Hippocampal formation (tissue), 2 donors: ENCODE results near the gene PTBP3.
"Not testable (repeated sequence)": the region's sequence is repeated elsewhere in the genome, so short reads cannot be mapped to it uniquely, and the experiment has no call there.

ENCODE experiments used
- DNase-seq, 2 donors: peaks; one replicate each; lab custom pipeline; 2025; lab: John Stamatoyannopoulos, UW

Gene PTBP3

DNA sequence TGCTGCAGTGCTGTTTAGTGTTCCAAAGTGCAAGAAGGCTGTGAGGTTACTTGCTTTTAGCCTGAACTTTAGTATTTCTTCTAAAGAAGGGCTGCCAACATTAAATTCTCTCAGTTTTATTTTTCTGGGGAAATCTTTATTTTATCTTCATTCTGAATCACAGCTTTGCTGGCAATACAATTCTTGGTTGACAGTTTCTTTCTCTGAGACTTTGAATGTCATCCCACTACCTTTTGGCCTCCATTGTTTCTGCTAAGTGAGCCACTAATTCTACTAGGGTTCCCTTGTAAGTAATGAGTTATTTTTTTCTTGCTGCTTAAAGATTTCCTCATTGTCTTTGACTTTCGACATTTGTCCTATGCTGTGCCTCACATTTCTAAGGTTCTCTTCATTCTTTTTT, 126.0 kb downstream of the PTBP3 start:
- no peak for DNase-seq

DNA sequence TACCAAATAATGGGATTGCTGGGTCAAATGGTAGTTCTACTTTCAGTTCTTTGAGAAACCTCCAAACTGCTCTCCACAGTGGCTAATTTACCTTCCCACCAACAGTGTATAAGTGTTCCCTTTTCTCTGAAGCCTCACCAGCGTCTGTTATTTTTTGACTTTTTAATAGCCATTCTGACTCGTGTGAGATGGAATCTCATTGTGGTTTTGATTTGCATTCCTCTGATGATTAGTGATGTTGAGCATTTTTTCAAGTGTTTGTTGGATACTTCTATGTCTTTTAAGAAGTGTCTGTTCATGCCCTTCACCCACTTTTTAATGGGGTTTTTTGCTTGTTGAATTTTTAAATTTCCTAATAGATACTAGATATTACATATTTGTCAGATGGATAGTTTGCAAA, 129.9 kb downstream of the PTBP3 start:
- DNase-seq = no peak

DNA sequence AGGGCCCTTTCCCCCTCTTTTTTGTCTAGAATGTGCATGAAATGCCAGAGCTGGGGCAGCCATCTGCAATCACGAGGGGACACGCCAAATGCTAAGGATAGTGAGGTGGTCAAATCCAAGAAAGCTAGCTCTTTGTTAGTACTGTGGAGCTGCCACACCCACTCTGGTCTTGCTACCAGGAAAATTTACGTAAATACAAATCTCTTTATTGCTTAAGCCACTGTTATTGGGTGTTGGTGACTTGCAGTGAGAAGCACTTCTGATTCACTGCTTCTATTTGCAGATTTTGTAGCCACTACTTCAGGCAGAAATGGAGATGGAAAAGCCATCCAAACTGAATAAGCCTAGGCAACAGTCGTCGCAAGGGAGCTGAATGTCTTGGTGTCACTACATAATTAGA, 132.7 kb downstream of the PTBP3 start:
- DNase-seq = no peak

DNA sequence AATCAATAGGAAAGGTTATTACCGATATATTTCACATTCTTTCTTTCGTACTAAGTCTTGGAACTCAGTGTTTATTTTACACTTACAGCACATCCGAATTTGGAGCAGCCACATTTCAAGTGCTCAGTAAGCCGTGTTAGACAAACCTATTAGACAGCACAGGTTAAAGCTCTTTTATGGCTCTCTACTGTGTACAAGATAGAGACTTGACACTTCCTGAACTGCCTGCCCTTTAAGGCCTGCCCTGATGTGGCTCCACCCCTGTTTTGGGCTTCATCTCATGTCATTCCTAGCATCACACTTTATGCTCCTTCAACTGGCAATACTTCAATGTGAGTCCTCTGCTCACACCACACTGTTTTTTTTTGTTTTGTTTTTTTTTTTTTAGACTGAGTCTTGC, 134.8 kb downstream of the PTBP3 start:
- no peak for DNase-seq

DNA sequence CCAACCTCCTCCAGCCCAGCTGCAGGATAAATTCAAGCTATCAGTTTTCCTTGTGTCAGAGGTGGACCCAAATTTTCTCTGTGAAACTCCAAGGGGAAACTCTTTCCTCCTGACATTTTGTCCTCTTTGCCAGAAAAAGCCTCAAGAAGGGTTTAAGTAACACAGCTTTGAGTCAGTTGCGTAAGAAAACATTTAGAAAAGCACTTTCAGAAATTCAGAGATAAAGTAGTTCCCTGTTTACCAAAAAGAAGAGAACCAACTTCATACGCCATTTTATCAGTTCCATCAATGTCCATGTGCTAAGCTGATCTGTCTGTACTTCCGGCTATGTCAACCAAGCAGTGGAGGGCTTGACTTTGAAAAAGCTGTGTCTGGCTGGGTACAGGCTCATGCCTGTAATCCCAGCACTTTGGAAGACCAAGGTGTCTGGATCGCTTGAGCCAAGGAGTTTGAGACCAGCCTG, 138.4 kb downstream of the PTBP3 start:
- no peak for DNase-seq

DNA sequence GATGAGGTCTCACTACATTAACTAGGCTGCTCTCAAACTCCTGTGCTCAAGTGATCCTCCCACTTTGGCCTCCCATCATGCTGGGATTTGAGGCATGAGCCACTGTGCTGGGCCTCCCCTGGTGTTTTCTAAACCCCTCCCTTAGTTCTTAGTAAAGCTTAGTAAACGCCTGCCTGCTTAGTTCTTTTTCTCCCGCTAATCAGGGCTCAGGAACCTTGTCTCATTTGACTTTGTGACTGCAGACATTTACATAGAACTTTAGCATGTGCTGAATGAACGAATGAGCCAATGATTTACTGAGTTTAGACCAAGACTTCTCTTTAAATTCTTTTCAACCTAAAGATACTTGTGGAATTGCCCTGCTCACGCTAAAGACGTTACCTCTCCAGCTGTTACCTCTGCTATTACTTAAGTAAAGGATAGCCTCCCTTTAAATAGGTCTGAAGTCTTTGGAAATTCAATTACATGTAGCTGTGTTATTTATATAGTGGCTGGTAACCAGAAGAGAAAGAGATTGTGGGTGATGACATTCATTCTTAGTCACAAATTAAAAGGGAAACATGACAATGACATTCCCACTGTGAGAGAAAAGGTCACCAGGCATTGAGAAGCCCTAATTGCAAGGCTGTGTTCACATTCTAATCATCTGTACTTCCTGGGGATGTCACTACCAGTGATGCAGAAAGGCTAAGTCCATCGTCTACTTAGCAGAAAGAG, 139.7 kb downstream of the PTBP3 start:
- DNase-seq = no peak

DNA sequence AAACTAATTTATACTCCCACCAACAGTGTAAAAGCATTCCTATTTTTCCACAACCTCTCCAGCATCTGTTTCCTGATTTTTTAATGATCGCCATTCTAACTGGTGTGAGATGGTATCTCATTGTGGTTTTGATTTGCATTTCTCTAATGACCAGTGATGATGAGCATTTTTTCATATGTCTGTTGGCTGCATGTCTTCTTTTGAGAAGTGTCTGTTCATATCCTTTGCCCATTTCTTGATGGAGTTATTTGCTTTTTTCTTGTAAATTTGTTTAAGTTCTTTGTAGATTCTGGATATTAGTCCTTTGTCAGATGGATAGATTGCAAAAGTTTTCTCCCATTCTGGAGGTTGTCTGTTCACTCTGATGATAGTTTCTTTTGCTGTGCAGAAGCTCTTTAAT, 143.1 kb downstream of the PTBP3 start:
- DNase-seq = not testable (repeated sequence)

DNA sequence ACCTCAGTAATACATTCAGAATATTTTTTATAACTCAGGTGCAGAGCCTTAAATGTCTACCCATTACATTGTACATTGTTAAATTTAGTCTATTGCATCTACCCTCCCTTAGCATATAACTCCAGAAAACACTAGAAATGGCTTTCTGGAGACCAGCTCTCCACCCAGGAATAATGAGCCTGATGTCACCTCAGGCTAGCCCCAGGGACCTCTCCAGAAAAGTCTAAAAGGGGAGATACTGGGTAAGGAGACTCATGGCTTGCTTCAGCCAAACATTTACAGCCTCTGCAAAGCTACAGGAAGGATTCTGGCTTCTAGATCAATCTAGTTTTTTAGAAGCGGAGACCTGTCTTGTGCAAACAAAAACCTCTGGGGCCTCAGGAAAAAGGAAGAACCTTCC, 144.5 kb downstream of the PTBP3 start:
- DNase-seq = no peak

DNA sequence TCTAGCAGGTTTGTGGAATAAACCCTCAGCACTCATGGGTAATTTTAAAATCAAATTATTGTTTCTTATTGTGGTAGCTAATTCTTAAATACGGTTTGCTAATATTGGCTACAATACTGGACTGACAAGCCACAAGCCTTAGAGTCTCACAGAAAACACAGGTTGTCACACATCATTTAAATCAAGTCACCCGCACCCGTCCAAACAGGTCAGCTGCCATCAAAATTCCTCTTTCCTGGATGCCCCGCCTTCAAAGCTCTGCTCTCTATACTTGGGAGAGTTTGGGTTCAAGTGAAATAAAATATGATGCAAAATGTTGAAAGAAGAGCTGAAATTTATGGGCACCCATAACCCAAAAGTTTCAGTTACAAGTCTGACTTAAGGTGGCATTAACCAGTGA, 146.0 kb downstream of the PTBP3 start:
- no peak for DNase-seq

DNA sequence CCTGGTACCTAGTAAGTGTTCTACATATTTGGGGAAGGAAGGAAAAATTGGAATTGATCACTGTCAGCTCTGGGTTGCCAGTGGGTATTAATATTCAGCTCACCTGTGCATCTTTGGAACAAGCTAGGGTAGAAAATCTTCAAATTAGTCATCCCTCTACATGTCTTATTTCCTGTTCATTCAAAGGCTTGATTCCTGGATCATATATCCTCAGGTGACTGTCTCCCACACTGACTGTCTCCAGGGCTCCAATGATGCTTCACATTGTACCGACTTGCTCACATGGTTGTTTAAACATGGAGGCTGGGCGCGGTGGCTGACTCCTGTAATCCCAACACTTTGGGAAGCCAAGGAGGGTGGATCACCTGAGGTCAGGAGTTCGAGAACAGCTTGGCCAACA, 146.7 kb downstream of the PTBP3 start:
- DNase-seq = no peak

DNA sequence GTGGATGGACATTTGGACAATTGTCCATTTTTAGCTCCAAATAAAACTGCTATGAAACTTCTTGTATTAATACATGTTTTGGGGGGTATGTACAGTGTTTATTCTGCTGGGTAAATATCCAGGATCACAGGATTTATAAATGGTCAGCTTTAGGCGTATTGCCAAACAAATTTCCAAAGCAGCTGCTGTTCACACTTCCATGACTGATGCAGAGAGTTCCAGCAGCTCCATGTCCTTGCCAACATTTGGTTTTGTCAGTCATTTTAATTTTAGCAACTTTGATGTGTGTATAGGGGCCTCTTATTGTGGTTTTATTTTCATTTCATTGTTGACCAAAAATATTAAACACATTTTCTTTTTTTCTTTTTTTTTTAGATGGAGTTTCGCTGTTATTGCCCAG, 148.5 kb downstream of the PTBP3 start:
- no peak for DNase-seq

DNA sequence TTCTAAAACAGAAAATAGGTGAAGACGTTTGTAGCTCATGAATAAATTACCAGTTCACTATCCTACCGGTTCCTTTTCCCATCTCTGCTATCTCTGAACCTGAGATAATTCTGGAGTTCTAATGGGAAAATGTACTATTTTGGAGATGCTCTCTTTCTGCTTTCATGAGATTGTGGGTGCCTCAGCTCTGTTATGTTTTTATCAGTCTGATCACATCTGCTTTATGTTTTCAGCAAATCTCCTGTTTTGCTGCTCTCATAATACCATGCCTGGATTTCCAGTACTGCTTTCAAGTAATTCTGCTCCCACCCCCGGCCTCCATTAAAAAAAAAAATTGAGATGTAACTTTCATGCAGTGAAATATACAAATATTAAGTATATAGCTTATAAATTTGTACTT, 149.2 kb downstream of the PTBP3 start:
- no peak for DNase-seq

DNA sequence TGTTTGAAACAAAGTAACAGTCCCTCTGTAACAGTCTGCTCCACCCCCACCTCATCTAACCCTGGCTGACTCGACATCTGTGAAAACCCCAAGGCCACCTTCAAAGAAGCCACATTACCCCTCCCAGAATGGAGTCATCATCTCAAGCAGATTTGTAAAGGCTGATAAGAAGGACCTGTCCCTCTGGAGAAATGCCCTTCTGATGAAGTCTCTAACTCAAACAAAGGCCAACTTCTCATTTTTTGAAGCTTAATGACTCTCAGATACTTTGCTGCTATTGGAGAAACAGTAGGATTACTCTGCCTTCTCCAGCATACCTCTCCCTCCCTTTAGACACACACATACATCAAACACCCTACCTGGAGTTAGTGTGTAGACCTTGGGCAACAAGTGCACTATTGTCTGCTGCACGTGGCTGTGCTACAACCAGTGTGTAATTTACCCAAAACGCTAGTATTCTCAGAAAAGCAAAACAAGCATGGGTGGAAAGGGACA, 153.0 kb downstream of the PTBP3 start:
- DNase-seq = no peak

DNA sequence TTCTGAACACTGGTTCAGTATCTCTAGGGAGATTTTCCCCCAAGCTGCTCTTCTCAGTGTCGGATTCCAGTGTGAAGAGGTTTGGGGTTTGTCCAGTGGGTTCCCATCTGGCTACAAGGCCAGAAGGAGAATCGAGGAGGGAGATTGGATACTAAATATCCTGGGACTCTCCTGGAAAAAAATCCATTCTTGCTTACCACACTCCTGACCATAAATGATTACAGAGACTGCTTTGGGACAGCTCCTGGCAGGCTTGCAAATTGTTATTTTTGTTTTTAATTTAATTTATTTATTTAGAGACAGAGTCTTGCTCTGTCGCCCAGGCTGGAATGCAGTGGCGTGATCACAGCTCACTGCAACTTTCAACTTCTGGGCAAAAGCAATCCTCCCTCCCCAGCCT, 153.6 kb downstream of the PTBP3 start:
- no peak for DNase-seq

DNA sequence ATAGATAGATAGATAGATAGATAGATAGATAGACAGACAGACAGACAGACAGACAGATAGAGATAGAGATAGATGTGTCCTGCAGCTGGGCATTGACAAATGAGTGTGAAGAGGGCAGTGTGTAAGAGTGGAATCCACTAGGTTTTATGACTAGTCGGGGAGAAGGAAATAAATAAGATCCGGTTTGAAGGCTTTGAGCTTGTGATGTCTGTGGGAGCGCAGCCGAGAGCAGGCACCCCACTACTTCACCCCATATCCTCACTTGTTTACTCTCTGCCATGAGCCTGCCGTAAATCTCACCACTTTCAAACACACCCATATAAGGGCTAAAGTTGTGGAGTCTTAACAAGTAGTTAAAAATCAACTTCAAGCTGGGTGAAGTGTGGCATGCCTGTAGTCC, 156.9 kb downstream of the PTBP3 start:
- DNase-seq = no peak

DNA sequence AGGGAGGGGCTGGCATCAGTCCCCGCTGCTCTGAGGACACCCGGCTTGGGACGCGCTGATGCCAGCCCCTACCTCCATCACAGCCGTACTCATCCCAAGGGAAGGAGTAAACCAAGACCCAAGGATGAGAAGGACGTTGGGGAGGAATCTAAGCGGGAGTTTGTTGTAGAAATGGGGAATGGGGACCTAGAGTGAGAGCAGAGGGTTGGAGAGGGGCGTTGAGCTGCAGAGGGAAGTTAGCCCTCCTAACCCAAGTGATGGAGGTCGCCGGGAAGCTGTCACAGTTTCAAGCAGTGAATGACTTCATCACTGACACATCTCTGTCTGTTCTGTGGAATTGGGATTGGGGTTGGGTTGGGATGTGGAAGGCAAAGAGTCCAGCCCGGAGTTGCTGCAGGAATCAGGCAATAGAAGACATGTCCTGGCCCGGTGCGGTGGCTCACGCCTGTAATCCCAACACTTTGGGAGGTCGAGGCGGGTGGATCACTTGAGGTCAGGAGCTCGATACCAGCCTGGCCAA, 157.6 kb downstream of the PTBP3 start:
- DNase-seq = no peak

DNA sequence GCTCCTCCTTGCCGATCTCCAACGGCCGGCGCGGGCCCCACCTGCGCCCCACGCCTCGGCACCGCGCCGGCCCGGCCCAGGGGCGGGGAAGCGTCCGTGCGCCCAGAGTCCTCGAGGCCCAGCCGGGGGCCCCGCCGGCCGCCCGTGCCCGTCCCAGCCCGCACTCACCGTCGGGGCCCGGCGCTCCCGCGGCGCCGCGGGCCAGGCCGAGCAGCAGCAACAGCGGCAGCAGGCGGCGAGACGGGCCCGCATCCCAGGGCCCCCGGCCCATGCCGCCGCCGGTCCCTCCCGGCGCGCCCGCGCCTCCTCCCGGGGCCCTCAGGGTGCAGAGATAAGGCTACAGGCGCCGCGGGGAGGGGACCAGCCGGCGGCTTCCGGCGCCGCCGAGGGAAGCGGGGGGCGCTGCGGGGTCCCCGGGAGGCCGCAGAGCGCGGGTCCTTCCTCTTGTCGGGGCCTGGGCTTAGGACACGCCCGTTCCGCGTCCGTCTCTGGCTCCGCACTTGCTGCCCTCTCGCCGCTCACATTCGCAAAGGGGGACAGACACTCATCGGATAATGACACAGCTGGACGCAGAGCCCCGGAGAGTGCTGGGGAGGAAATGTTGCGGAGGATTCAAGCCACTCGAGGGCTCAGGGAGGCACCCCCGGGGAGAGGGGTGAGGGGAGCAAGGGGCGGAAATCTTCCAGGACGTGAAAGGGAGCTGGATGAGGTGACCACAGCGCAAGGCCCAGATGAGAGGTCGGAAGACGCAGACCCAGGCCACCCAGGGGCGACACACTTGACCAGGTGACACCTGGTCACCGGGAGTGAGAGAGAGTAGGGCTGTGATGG, 158.2 kb downstream of the PTBP3 start, which contains the start of gene SUSD1:
SUSD1 (minus strand) TSS at position 333 of the 831 bp plus-strand sequence; CDS start at position 271, 62 bp downstream.
- no peak for DNase-seq

DNA sequence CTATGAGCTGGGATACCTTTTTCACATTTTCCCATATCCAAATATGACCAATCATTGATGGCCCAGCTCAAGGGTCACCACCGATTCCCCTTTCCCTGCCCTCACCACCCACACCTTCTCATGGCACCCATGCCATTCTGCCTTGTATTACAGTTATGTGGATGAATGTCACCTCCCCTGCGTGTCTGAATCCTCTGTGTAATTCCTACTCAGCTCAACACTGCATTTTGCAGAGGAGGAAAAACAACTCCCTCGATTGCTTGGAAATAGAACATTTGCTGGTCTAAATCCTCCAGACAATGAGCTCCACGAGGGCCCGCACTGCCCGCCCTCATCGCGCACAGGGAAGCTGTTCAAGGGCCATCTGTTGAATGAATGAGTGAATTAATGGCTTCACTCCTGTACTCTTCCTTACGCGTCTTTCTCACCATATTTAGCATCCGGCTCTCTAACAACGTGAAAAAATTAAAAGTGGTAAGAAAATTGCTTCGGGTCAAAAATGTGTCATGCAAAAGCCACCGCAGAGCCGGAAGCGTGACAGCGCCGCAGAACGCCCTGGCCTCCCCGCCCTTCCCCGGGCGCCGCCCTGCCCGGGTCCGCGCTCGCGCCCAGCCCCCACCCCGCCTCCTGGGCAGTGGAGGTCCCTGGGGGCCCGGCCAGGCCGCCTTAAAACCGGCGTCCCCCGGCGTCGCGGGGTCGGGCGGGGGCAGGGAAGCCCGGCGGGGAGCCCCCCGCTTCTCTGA, 159.0 kb downstream of the PTBP3 start:
- DNase-seq = no peak

DNA sequence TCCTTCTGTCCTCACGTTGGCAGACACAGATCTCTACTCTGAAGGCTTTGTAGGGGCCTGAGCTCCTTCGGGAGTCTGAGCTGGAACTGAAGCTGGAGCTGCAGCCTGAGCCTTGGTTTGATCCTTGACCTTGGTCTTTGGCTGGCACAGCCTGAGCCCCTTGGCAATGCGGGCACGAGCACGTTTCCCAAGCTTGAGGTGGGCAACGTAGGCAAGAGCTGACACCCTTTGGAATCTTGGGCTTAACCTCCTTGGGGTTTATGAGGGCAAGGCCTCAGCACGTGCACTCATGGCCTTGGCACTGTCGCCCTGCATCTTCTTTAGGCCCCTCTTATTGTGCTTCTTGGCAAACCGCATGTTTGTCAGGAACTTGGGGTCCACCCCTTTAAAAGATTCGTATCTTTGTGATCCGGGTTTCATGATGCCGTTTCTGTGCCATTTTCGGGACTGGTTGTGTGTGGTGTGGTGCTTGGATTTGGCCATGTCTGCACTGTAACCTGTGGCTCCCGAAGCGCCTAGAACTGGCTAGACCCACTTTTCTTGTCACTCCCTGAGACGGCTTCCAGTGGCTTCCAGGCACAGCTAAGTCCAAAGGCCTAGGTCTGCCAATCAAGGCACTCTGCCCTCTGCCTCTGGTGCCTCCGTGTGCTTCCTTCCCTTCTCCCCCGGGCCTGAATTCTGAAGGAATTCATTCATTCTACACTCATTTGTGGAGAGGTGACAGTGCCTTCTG, 159.8 kb downstream of the PTBP3 start:
- no peak for DNase-seq

DNA sequence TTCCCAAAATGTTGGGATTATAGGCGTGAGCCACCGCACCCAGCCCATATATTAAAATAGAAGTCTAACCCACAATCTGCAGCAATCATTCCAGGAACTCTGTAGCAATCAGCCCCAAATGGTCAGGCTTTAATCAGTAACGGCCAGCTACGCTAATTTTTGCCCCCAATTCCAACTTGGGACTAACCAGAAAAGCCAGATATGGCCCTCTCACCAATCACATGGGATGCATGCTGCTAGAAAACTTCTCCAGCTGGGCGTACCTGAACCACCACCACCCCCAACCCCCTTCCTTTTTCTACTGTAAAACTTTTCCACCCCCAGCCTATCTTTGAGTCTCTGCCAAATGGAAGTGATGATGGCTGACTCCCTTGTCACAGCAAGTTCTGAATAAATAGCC, 162.5 kb downstream of the PTBP3 start:
- DNase-seq = no peak

DNA sequence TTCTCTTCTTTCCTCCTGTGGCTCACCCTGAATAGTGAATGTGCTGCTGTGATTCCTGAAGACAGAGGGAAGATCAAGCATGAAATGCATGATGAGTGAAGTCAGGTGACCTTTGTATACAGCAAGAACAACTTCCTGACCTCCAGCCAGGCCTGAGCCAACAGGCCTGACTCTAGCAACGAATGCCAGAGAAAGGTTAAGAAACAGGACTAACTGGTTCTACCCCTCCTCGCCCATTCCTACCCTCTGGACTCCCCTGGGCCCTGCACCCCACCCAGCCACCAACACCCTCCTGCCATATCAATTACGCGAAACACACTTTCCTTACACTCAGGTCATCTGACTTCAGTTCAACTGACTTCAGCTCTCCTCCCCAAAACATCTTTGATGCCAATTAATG, 163.2 kb downstream of the PTBP3 start:
- no peak for DNase-seq
